HG03060 (cell line): ENCODE data around the gene ADORA1.

Experiments
- ATAC-seq: cut with Tn5 transposase; IDR thresholded peaks from one replicate; pipeline ENCODE4 v1.9.1; 2021; ENCODE audit warnings: low read depth, moderate number of reproducible peaks; ENCODE audit not compliant: unreplicated experiment

ADORA1 gene

GRCh38 chr1:203201516-203202205 lies 74.1 kb downstream of the ADORA1 start:
- ATAC-seq, result no peak

GRCh38 chr1:203202431-203203245 lies 75.1 kb downstream of the ADORA1 start:
- no peak for ATAC-seq

- ATAC-seq, result no peak
Observed at GRCh38 chr1:203204756-203205155, 77.2 kb downstream of the ADORA1 start.

GRCh38 chr1:203206129-203206687 lies 78.7 kb downstream of the ADORA1 start:
- ATAC-seq, result no peak

GRCh38 chr1:203207751-203208150 lies 80.2 kb downstream of the ADORA1 start:
- no peak for ATAC-seq

- no peak for ATAC-seq
Observed at GRCh38 chr1:203208181-203208580, 80.7 kb downstream of the ADORA1 start.

GRCh38 chr1:203210350-203210749 lies 82.8 kb downstream of the ADORA1 start:
- no peak for ATAC-seq

- ATAC-seq, result no peak
Observed at GRCh38 chr1:203210988-203211387, 83.5 kb downstream of the ADORA1 start.

GRCh38 chr1:203211812-203212211 lies 84.3 kb downstream of the ADORA1 start:
- ATAC-seq, result no peak

GRCh38 chr1:203213126-203213525 lies 85.6 kb downstream of the ADORA1 start:
- no peak for ATAC-seq

GRCh38 chr1:203214871-203215270 lies 87.3 kb downstream of the ADORA1 start:
- no peak for ATAC-seq

- no peak for ATAC-seq
Observed at GRCh38 chr1:203215573-203215972, 88.0 kb downstream of the ADORA1 start.

- no peak for ATAC-seq
Observed at GRCh38 chr1:203216274-203217138, 89.0 kb downstream of the ADORA1 start.
